Glutamatergic neuron (in vitro differentiated cells): ENCODE measurements around the gene DOCK11. TPM values are rescaled to one million over a fixed set of nuclear protein-coding genes. Genes with fewer than 3 reads are reported as not detected.

Experiments
- DNase-seq: peaks from one replicate; pipeline ENCODE4 v3.0.0; 2022
- H3K27ac Mint-ChIP-seq: one replicate; pipeline ENCODE4 v1.8.0; 2020; ENCODE audit warnings: mild to moderate bottlenecking, mixed read lengths, inconsistent platforms; ENCODE audit not compliant: unreplicated experiment
- H3K27me3 Mint-ChIP-seq: one replicate; pipeline ENCODE4 v1.8.0; 2020; ENCODE audit warnings: mild to moderate bottlenecking, moderate library complexity, mixed read lengths, inconsistent platforms; ENCODE audit not compliant: unreplicated experiment
- H3K36me3 Mint-ChIP-seq: one replicate; pipeline ENCODE4 v1.8.0; 2020; ENCODE audit warnings: mild to moderate bottlenecking, mixed read lengths, inconsistent platforms; ENCODE audit not compliant: unreplicated experiment
- H3K4me1 Mint-ChIP-seq: one replicate; pipeline ENCODE4 v1.8.0; 2020; ENCODE audit warnings: mild to moderate bottlenecking, low read depth, mixed read lengths, inconsistent platforms; ENCODE audit not compliant: unreplicated experiment
- H3K4me3 Mint-ChIP-seq: one replicate; pipeline ENCODE4 v1.8.0; 2020; ENCODE audit warnings: mild to moderate bottlenecking, mixed read lengths, inconsistent platforms; ENCODE audit not compliant: unreplicated experiment
- H3K9me3 Mint-ChIP-seq: one replicate; pipeline ENCODE4 v1.8.0; 2020; ENCODE audit warnings: mild to moderate bottlenecking, moderate library complexity, mixed read lengths, inconsistent platforms; ENCODE audit not compliant: unreplicated experiment
- total RNA-seq: library from RNA; stranded (reverse); fragmentation: NEBNext Ultra II Directional; extraction: Animal tissue kit (Norgen Biotek cat#: 25700); gene quantifications from one replicate; pipeline ENCODE4 v1.2.1, GENCODE V29; 2021; ENCODE audit not compliant: unreplicated experiment
- TF ChIP-seq, protein P1 (sequence below): fragments of 200-600 bp; sonication (generic); IDR thresholded peaks from one replicate; pipeline ENCODE4 v1.5.0; 2021; ENCODE audit not compliant: partially characterized antibody, unreplicated experiment

Gene DOCK11
- total RNA-seq, 1 donor from 2014 or later: 53.1 TPM

DNA sequence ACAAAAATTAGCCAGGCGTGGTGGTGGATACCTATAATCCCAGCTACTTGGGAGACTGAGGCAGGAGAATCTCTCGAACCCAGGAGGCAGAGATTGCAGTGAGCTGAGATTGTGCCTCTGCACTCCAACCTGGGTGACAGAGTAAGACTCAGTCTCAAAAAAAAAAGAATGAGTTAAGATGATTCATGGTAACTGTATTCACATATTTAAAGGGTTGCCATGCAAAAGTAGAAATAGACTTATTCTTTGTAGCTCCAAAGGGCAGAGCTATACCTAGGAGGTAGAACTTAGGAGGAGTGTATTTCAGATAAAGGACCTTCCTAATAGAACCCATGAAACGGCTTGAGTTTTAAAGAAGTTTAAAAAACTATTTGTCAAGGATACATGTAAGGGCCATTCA lies 127.4 kb downstream of the DOCK11 start:
- H3K27me3 Mint-ChIP-seq: no peaks in the 10 kb centered on the region
- H3K9me3 Mint-ChIP-seq: no peaks in the 10 kb centered on the region
- no peaks in the 10 kb centered on the region for H3K36me3 Mint-ChIP-seq
- no peak overlapping the region for H3K27ac Mint-ChIP-seq
- TF ChIP-seq, protein P1, sequence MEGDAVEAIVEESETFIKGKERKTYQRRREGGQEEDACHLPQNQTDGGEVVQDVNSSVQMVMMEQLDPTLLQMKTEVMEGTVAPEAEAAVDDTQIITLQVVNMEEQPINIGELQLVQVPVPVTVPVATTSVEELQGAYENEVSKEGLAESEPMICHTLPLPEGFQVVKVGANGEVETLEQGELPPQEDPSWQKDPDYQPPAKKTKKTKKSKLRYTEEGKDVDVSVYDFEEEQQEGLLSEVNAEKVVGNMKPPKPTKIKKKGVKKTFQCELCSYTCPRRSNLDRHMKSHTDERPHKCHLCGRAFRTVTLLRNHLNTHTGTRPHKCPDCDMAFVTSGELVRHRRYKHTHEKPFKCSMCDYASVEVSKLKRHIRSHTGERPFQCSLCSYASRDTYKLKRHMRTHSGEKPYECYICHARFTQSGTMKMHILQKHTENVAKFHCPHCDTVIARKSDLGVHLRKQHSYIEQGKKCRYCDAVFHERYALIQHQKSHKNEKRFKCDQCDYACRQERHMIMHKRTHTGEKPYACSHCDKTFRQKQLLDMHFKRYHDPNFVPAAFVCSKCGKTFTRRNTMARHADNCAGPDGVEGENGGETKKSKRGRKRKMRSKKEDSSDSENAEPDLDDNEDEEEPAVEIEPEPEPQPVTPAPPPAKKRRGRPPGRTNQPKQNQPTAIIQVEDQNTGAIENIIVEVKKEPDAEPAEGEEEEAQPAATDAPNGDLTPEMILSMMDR: no peak
- H3K4me3 Mint-ChIP-seq: no peak overlapping the region
- no peak for DNase-seq
- H3K4me1 Mint-ChIP-seq: no peaks in the 10 kb centered on the region

DNA sequence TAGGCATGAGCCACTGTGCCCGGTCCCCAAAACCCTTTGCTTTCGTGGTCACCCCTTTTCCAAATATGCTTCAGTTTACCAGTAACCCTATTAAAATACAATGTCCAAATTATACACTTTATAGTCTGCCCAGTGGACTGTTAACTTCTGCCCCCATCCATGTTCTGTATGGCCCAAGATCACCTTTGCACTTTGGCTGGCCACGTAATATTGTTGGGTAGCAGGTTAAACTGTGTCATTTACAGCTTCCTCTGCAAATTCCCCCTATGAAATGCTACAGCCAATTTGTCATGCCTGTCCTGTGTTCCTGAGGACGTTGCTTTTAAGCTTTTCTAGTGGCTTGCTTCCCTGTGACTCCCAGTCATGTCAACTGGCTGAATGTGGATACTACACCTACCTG lies 130.7 kb downstream of the DOCK11 start:
- no peak for DNase-seq
- H3K27me3 Mint-ChIP-seq: no peaks in the 10 kb centered on the region
- no peak overlapping the region for H3K27ac Mint-ChIP-seq
- H3K4me1 Mint-ChIP-seq: no peaks in the 10 kb centered on the region
- TF ChIP-seq, protein P1: no peak
- H3K36me3 Mint-ChIP-seq: no peaks in the 10 kb centered on the region
- no peak overlapping the region for H3K4me3 Mint-ChIP-seq
- H3K9me3 Mint-ChIP-seq: no peaks in the 10 kb centered on the region

DNA sequence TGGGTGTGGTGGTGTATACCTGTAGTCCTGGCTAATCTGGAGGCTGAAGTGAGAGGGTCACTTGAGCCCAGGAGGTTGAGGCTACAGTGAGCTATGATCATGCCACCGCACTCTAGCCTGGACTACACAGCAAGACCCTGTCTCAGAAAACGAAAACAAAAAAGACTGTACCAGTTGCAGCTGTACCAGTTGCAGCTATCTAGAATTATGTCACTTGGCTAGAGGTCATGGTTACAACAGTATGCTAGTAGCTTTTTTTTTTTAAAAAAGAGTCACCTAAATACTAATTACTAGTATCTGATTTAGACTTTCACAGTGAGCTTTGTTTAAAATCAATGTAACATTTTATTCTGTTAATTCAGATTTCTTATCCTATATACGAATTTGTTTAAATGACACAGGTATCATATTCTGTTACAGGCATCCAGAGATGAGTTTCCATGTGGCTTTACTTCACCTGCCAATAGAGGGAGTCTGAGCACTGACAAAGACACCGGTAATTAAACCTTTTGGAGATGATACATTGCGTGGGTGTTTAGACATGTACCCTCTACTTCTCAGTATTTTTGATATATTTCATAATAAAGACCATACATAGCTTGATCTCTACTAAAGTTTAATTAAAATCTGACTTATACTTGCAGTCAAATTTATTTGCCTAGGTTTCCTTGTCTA lies 131.6 kb downstream of the DOCK11 start:
- Mint-ChIP-seq H3K36me3 (no peaks in the 10 kb centered on the region), H3K27me3 (no peaks in the 10 kb centered on the region), H3K4me3 (no peak overlapping the region), H3K27ac (no peak overlapping the region), H3K9me3 (no peaks in the 10 kb centered on the region), H3K4me1 (no peaks in the 10 kb centered on the region)
- TF ChIP-seq, protein P1: no peak
- DNase-seq: no peak

DNA sequence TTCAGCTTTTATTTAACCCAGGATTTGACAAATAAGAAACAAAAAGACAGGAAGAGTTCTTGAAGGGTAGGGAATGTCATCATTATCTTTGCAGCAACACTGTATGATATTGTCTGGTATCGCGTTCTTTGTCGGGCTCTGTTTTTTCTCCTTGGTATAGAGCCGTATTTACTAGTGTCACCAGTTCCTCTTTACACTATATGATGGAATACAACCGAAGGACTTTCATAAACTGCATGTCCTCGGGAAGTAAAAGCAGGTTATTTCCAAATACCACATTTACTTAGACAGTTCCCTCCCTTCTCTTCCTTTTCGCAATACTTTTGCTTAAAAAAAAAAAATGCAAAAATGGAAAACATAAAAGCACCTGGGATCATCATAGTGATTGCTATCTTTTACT lies 135.2 kb downstream of the DOCK11 start:
- no peak overlapping the region for H3K27ac Mint-ChIP-seq
- TF ChIP-seq, protein P1: no peak
- no peak overlapping the region for H3K4me3 Mint-ChIP-seq
- no peak for DNase-seq
- no peaks in the 10 kb centered on the region for H3K36me3 Mint-ChIP-seq
- H3K27me3 Mint-ChIP-seq: no peaks in the 10 kb centered on the region
- H3K4me1 Mint-ChIP-seq: no peaks in the 10 kb centered on the region
- H3K9me3 Mint-ChIP-seq: no peaks in the 10 kb centered on the region

DNA sequence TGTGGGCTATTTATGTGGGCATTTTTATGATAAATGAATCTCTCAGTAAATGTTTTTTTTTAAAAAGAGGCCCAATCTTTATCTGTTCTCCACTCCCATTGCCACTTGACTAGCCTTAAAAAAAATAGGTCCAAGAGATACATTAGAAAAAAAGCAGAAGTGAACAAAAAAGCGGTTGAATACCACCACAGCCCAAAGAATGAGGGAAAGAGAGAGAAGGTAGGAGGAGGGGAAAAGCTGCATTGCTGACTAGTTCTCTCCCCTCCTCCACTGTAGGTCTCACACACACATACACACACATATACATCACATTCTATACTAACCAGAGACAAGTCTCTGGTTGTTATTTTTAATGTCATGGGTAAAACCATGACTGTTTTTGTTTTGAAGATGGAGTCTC lies 136.0 kb downstream of the DOCK11 start:
- no peaks in the 10 kb centered on the region for H3K4me1 Mint-ChIP-seq
- no peak for DNase-seq
- TF ChIP-seq, protein P1: no peak

More for the DNA sequence above, 136.0 kb downstream of the DOCK11 start:
- Mint-ChIP-seq H3K27ac (no peak overlapping the region), H3K4me3 (no peak overlapping the region), H3K9me3 (no peaks in the 10 kb centered on the region), H3K36me3 (no peaks in the 10 kb centered on the region), H3K27me3 (no peaks in the 10 kb centered on the region)
